GM21447 (cell line): ENCODE results near the gene FRMD4A.

Source experiments
- ATAC-seq: cut with Tn5 transposase; IDR thresholded peaks from one replicate; pipeline ENCODE4 v1.9.1; 2021; ENCODE audit not compliant: unreplicated experiment

Gene FRMD4A

DNA sequence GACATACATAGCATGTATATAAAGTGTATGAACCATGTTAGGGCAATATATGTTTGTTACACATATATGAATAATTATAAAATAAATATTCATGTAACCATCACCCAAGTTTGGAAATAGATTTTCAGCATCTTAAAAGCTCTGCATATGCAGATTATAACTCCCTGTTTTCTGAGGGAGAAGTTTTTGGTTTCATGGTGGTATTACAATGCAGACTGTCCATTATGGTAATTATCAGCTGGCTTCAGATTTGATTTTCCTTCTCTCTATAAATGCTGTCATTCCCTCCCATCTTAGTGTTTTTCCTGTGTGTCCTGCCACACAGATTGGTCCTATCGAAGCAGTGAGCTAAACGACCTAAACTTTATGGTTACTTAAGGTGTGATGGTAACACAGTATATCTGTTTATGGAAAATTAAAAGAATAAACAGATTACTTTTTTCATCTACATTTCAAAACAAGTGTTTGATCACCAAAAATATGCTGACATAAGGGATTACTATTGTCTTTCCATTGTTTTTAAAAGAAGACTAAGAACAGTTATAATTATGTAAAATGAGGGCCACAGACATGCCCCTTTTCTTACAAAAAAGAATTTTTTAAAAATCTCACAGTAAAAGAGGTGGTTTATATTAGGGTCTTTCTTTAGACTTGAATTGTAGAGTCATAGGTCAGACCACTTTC lies 726.2 kb downstream of the FRMD4A start:
- no peak for ATAC-seq

DNA sequence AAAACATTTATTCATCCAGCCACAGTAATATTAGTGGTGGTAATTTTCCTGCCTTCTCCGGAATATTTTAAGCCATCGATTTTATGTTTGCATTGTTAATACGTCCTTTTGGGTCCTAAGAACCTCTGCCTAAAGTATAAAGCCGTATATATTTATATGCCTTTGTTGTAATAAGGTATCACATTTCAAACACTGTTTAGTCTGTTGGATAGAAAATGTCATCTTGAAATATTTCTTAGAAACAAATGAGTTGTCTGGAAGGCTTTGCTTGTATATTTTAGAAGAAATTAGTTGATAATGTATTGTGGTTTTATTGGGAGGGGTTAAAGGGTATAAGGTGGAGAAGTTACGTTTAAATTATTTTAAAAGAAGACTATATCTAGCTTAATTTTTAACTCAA lies 732.8 kb downstream of the FRMD4A start:
- ATAC-seq: no peak

DNA sequence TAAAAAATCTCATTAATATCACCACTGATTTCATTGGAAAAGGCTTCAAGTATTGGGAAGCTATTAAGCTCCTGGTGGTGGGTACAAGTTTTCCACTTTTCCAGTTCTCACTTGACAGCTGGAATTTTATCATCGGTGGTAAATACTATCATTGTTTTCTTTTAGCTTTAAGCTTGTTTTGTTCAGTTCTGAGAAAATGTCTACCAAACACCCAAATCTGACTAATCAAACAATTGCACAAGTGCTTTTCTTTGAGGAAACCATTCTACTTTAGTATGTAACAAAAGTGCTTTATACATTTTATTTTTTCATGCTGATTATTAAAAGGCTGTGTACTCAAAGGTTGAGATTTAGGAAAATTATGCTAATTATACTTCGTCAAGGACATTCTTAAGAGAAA lies 736.1 kb downstream of the FRMD4A start:
- no peak for ATAC-seq
